ENCODE data around the gene PGA3.

Gene PGA3

GRCh38 chr11:61187505-61188130 is 15.7 kb upstream of the PGA3 start:
- peaks cover 21% of the 10 kb centered on the region for H3K4me1 Mint-ChIP-seq
- H3K4me3 Mint-ChIP-seq: no peak overlapping the region
- peak; percentile 90 for DNase-seq
- H3K27ac Mint-ChIP-seq: no peak overlapping the region
- no peaks in the 10 kb centered on the region for H3K9me3 Mint-ChIP-seq
- H3K36me3 Mint-ChIP-seq (ENCODE audit: low read depth): no peaks in the 10 kb centered on the region
- H3K27me3 Mint-ChIP-seq (ENCODE audit: low read depth, poor library complexity): peaks cover 3% of the 10 kb centered on the region
- peak; percentile 97 for TF ChIP-seq CTCF (IDR thresholded peaks at IDR 0.05)

GRCh38 chr11:61189933-61190332 is 13.4 kb upstream of the PGA3 start:
- no peak for DNase-seq
- Mint-ChIP-seq H3K27me3 (ENCODE audit: low read depth, poor library complexity) (peaks cover 8% of the 10 kb centered on the region), H3K9me3 (no peaks in the 10 kb centered on the region), H3K4me1 (peaks cover 33% of the 10 kb centered on the region), H3K36me3 (ENCODE audit: low read depth) (no peaks in the 10 kb centered on the region), H3K27ac (no peak overlapping the region), H3K4me3 (no peak overlapping the region)
- no peak for TF ChIP-seq CTCF (IDR thresholded peaks at IDR 0.05)

GRCh38 chr11:61193596-61193995 is 9.7 kb upstream of the PGA3 start:
- no peaks in the 10 kb centered on the region for H3K36me3 Mint-ChIP-seq (ENCODE audit: low read depth)
- H3K4me1 Mint-ChIP-seq: peaks cover 43% of the 10 kb centered on the region
- no peak for DNase-seq
- H3K9me3 Mint-ChIP-seq: peaks cover 4% of the 10 kb centered on the region
- no peak overlapping the region for H3K4me3 Mint-ChIP-seq
- no peak for TF ChIP-seq CTCF (IDR thresholded peaks at IDR 0.05)
- no peak overlapping the region for H3K27ac Mint-ChIP-seq
- H3K27me3 Mint-ChIP-seq (ENCODE audit: low read depth, poor library complexity): peaks cover 13% of the 10 kb centered on the region

- peaks cover 13% of the 10 kb centered on the region for H3K27me3 Mint-ChIP-seq (ENCODE audit: low read depth, poor library complexity)
- H3K36me3 Mint-ChIP-seq (ENCODE audit: low read depth): no peaks in the 10 kb centered on the region
Observed at GRCh38 chr11:61194169-61194671, 9.1 kb upstream of the PGA3 start.

GRCh38 chr11:61194981-61195695 is 8.2 kb upstream of the PGA3 start:
- Mint-ChIP-seq H3K9me3 (peaks cover 12% of the 10 kb centered on the region), H3K27me3 (ENCODE audit: low read depth, poor library complexity) (peaks cover 13% of the 10 kb centered on the region), H3K4me3 (peak overlapping the region; percentile 33), H3K27ac (peak overlapping the region; percentile 65), H3K4me1 (peaks cover 38% of the 10 kb centered on the region), H3K36me3 (ENCODE audit: low read depth) (no peaks in the 10 kb centered on the region)
- TF ChIP-seq CTCF (IDR thresholded peaks at IDR 0.05): no peak
- DNase-seq: no peak

More at GRCh38 chr11:61194169-61194671, 9.1 kb upstream of the PGA3 start:
- peak; percentile 12 for DNase-seq
- TF ChIP-seq CTCF (IDR thresholded peaks at IDR 0.05): no peak
- Mint-ChIP-seq H3K4me3 (no peak overlapping the region), H3K27ac (peak overlapping the region; percentile 65), H3K4me1 (peaks cover 43% of the 10 kb centered on the region), H3K9me3 (peaks cover 9% of the 10 kb centered on the region)

All from nephron progenitor cell (in vitro differentiated cells).